Measurements from ENCODE around the gene SIRPB2. TPM values are rescaled to one million over a fixed set of nuclear protein-coding genes. Genes with fewer than 3 reads are reported as not detected.

Gene SIRPB2
- total RNA-seq, 1 experiment from 2014 or later = not detected

DNA sequence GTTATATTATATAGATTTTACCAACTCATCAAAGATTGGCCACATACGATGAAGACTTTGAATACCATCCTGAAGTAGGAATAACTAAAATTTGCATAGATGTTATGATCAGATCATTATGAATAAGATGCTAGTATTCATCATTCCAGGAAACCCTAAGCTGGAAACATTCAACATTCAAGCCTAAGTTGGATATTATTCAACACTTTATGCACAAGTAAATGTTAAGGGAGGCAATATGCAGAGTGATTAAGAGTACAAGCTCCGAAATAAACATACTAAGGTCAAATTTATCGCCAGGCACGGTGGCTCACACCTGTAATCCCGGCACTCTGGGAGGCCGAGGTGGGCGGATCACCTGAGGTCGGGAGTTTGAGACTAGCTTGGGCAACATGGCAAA lies 55.0 kb downstream of the SIRPB2 start:
- Histone ChIP-seq H3K4me3 (no peak overlapping the region), H3K27me3 (no peaks in the 10 kb centered on the region), H3K36me3 (no peaks in the 10 kb centered on the region), H3K9me3 (no peaks in the 10 kb centered on the region)
- no peak for DNase-seq

DNA sequence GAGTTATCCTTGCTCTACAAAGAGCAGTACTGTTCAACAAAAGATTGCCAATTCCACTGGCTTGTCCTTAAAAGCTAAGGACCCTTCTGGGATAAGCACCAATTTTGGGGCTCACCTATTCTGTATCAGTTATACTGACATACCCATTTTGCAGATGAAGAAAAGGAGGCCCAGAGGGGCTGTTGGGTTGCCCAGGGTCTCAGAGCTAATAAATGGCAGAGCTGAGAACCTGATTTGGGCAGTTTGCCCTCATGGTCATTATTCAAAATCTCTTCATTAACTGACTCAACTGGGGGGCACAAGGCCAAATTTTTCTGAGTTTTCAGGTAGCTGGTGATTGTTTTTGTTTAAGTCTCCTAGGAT lies 55.9 kb downstream of the SIRPB2 start:
- DNase-seq = no peak
- no peak overlapping the region for H3K4me3 ChIP-seq
- no peaks in the 10 kb centered on the region for H3K27me3 ChIP-seq
- H3K36me3 ChIP-seq = no peaks in the 10 kb centered on the region
- no peaks in the 10 kb centered on the region for H3K9me3 ChIP-seq

DNA sequence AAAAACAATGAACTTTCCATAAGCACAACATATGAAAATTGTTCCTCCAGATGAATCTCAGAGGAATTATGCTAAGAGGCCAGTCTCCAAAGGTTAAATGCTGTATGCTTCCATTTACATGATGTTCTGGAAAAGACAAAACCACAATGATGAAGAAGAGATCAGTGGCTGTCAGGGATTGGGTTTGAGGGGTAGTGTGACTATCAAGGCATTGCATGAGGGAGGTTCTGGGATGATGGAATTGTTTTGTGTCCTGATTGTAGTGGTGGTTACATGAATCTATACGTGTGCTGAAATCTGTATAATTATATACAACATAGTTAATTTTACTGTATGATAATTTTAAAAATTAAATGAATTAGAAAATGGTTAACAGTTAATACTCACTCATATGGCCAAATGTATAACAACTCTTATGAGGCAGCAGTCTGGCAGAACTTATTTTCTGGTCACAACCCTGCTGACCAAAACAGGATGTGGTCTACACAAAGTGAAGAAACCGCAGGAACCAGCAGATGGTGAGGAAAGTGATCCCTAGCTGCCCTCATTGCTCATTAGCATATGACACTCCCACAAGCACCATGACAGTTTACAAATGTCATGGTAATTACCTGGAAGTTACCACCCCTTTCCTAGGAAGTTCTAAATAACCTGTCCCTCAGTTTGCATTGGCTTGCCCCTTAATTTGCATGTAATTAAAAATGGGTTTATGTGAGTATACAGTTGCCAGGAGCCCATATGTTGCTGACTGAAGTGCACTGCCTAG lies 56.5 kb downstream of the SIRPB2 start:
- Histone ChIP-seq H3K9me3 (no peaks in the 10 kb centered on the region), H3K36me3 (no peaks in the 10 kb centered on the region), H3K4me3 (no peak overlapping the region), H3K27me3 (no peaks in the 10 kb centered on the region)
- peak; percentile 61 for DNase-seq

DNA sequence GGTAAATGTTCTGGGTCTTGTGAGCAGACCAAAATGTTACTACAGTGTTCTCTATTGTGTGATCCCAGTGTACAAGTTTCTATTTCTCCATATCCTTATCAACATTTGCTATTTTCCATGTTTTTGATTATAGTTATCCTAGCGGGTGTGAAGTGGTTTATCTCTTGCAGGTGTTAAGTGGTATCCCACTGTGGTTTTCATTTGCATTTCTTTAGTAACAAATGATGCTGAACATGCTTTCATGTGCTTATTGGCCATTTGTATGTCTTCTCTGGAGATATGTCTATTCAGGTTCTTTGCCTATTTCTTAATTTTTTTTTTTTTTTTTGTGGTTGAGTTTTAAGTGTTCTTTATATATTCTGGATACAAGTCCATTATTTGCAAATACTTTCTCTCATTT lies 60.1 kb downstream of the SIRPB2 start:
- no peak overlapping the region for H3K4me3 ChIP-seq
- H3K36me3 ChIP-seq = no peaks in the 10 kb centered on the region
- no peak for DNase-seq
- H3K9me3 ChIP-seq = no peaks in the 10 kb centered on the region
- no peaks in the 10 kb centered on the region for H3K27me3 ChIP-seq

DNA sequence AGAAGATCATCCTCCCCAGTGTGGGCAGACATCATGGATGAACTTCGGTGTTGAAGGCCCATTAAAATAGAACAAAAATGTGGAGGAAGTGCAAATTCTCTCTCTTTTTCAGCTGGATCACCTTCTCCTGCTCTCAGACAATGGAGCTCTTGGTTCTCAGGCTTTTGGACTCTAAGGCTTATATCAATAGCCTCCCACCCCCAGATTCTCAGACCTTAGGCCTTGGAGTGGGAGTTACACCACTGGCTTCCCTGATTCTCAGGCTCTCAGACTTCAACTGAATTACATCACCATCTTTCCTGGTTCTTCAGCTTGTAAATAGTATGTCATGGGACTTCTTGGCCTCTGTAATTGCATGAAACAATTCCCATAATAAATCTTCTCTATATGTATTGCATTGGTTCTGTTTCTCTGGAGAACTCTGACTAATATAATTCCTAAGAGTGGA lies 61.2 kb downstream of the SIRPB2 start:
- no peak for DNase-seq
- H3K36me3 ChIP-seq = no peaks in the 10 kb centered on the region
- no peaks in the 10 kb centered on the region for H3K9me3 ChIP-seq
- H3K4me3 ChIP-seq = no peak overlapping the region
- no peaks in the 10 kb centered on the region for H3K27me3 ChIP-seq

DNA sequence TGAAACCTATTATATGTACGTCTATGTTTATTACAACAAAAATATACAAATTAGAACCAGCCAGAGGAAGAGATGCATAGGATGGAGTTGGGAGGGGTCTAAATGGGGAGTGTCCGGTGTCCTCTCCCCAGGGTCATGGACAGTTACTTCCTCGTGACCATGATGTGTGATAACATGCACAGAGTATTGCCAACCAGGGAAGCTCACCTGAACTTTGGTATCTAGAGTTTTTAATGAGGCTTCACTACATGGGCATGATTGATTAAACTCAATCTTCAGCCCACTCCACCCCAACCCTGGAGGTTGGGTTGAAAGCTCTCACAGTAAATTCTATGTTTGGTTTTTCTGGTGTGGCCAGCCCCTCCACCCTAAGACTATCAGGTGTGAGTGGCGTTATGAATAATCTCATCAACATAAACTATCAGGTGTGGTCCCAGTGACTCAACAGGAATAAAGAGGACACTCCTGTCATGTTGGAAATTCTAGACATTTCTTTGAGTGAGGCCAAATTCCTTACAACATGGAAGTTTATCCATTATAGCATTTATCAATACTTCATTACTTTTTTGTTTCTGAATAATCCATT lies 62.0 kb downstream of the SIRPB2 start:
- no peak for DNase-seq
- no peaks in the 10 kb centered on the region for H3K9me3 ChIP-seq
- H3K4me3 ChIP-seq = no peak overlapping the region
- H3K36me3 ChIP-seq = no peaks in the 10 kb centered on the region
- no peaks in the 10 kb centered on the region for H3K27me3 ChIP-seq

DNA sequence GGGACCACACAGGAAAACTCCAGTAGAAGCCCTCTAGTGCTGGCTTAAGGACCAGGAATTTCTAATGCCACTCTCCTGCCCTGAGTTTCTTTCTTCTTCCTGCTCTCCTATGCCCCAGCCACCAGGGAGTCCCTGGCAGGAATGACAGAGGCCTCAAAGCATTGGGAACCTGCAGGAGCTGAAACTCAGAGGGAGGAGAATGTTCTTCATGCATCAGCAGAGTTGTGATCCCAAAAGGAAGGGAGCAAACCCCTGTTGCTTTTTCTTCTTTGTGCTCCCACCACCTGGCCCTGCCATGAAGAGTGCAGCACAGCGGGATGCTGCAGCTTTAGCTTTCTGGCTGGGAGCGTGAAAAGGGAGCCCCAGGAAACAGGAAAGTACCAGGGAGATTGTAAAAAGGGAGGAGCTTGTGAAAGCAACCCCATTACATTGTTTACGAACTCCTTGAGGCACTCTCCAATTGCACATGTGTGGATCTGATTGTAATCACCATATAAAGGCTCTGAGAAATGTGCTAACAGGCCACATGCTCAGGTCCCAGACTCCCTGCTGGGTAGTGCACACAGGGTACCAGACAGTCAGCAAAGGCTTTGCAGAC lies 63.7 kb downstream of the SIRPB2 start:
- Histone ChIP-seq H3K4me3 (no peak overlapping the region), H3K9me3 (no peaks in the 10 kb centered on the region), H3K36me3 (no peaks in the 10 kb centered on the region), H3K27me3 (no peaks in the 10 kb centered on the region)
- no peak for DNase-seq

DNA sequence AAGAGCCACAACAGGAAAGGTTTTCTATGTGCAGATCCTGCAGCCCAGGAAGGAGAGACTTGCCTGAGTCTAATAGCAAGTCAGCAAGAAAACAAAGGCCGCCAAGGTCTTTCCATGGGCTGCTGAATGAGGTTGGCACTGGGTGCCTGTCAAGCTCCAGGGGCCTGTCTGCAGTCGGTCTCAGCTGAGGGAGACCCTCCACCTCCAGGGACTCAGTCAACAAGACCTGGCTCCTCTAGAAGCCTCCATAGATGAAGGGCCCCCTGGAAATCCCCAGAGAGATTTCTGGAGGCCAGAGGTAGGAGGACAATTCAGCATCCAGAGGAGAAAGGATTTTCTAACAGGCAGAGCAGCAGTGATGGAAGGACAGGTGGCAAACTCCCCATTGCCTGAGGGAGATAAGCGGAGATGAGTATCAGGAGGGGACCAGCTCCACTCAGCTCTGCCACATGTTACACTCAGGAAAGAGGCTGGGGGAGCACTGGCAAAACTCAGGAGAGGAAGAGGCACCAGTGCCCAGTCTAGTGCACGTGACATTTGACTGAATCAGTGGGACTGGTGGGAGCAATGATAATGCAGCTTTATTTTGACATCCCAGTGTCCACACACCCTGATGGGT lies 64.9 kb downstream of the SIRPB2 start:
- no peak for DNase-seq
- no peaks in the 10 kb centered on the region for H3K27me3 ChIP-seq

More for the DNA sequence above, 64.9 kb downstream of the SIRPB2 start:
- Histone ChIP-seq H3K9me3 (no peaks in the 10 kb centered on the region), H3K36me3 (no peaks in the 10 kb centered on the region), H3K4me3 (no peak overlapping the region)

Other genes with a start within 250 kb of the SIRPB2 start
- gene SNPH, start 225.1 kb downstream of the SIRPB2 start, total RNA-seq (2014; rRNA removed; shearing (Covaris generic); ENCODE audit: low replicate concordance) = 3.4 and 5.9 TPM in 2 replicates
- 4.9 TPM in 1 of 2 replicates, not detected in the other for gene SDCBP2, start 162.3 kb downstream of the SIRPB2 start, total RNA-seq (2014; rRNA removed; shearing (Covaris generic); ENCODE audit: low replicate concordance)
- gene FKBP1A, start 98.4 kb downstream of the SIRPB2 start, total RNA-seq (2014; rRNA removed; shearing (Covaris generic); ENCODE audit: low replicate concordance) = 146 TPM in 2 replicates
- gene NSFL1C, start 24.6 kb downstream of the SIRPB2 start, total RNA-seq (2014; rRNA removed; shearing (Covaris generic); ENCODE audit: low replicate concordance) = 57.6 and 62.5 TPM in 2 replicates
- gene SIRPD, start 66.3 kb upstream of the SIRPB2 start, total RNA-seq (2014; rRNA removed; shearing (Covaris generic); ENCODE audit: low replicate concordance) = not detected in 2 replicates
- gene SIRPB1, start 128.6 kb upstream of the SIRPB2 start, total RNA-seq (2014; rRNA removed; shearing (Covaris generic); ENCODE audit: low replicate concordance) = not detected in 2 replicates
- gene SIRPG, start 166.4 kb upstream of the SIRPB2 start, total RNA-seq (2014; rRNA removed; shearing (Covaris generic); ENCODE audit: low replicate concordance) = not detected in 2 replicates